Sigmoid colon (tissue), 4 donors: ENCODE data around the gene MEPE.

Experiments
- EP300 ChIP-seq, 4 donors: sonication (generic); formaldehyde crosslinking; IDR thresholded peaks; one replicate each; pipeline ENCODE4 v1.6.1; 2017; ENCODE audit warnings: antibody characterized with exemption in 4 of 4
- POLR2A ChIP-seq, 2 donors: fragments of 450-650 bp; IDR thresholded peaks; one replicate each; pipeline ENCODE4 v1.6.1; 2016; ENCODE audit warnings: antibody characterized with exemption in 2 of 2, mild to moderate bottlenecking in 2 of 2, moderate library complexity in 2 of 2
- POLR2AphosphoS5 ChIP-seq, 4 donors: sonication (generic); formaldehyde crosslinking; IDR thresholded peaks; one replicate each; pipeline ENCODE4 v1.6.1; 2017; ENCODE audit warnings: antibody characterized with exemption in 4 of 4
- TF ChIP-seq, protein P1 (sequence below), 4 experiments: fragments of 450-650 bp in 3 of 4; fragments of 200-600 bp in 1 of 4; IDR thresholded peaks; one replicate each; pipeline ENCODE4 v1.5.1; 2016 to 2019; ENCODE audit warnings: antibody characterized with exemption in 4 of 4, mild to moderate bottlenecking in 3 of 4, moderate library complexity in 2 of 4

GRCh38 chr4:87819281-87819919, 13.4 kb upstream of the MEPE start:
- TF ChIP-seq EP300 (IDR thresholded peaks at IDR 0.05) (no peak), POLR2A (IDR thresholded peaks at IDR 0.05) (no peak), POLR2AphosphoS5 (IDR thresholded peaks at IDR 0.05) (no peak)
- TF ChIP-seq, protein P1, sequence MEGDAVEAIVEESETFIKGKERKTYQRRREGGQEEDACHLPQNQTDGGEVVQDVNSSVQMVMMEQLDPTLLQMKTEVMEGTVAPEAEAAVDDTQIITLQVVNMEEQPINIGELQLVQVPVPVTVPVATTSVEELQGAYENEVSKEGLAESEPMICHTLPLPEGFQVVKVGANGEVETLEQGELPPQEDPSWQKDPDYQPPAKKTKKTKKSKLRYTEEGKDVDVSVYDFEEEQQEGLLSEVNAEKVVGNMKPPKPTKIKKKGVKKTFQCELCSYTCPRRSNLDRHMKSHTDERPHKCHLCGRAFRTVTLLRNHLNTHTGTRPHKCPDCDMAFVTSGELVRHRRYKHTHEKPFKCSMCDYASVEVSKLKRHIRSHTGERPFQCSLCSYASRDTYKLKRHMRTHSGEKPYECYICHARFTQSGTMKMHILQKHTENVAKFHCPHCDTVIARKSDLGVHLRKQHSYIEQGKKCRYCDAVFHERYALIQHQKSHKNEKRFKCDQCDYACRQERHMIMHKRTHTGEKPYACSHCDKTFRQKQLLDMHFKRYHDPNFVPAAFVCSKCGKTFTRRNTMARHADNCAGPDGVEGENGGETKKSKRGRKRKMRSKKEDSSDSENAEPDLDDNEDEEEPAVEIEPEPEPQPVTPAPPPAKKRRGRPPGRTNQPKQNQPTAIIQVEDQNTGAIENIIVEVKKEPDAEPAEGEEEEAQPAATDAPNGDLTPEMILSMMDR (IDR thresholded peaks at IDR 0.05) = no peak
